IMR-90 (cell line): ENCODE results near the gene TIAM2. TPM values are rescaled to one million over a fixed set of nuclear protein-coding genes. Genes with fewer than 3 reads are reported as not detected.

Experiments
- ATAC-seq: fragments of 200-7000 bp; cut with Tn5 transposase; 2 replicates; pipeline ENCODE4 v1.9.1; 2020; ENCODE audit warnings: low read depth, mild to moderate bottlenecking, moderate library complexity
- BruUV-seq: library from RNA; stranded (reverse); fragments of 400-500 nt; replicated peaks from 2 replicates; lab custom pipeline; 2021; lab: Mats Ljungman, UMichigan
- CTCF ChIA-PET: fragments of 300-600 bp; formaldehyde crosslinking; extraction: SDS; loops from one replicate; lab custom pipeline; 2021; ENCODE audit warnings: antibody characterized with exemption; lab: Yijun Ruan, JAX
- POLR2A ChIA-PET: fragments of 300-600 bp; sonication (Branson Sonifier 250); formaldehyde crosslinking; loops from one replicate; lab custom pipeline; 2022; ENCODE audit warnings: antibody characterized with exemption; ENCODE audit not compliant: unreplicated experiment; lab: Charles Lee
- DNase-seq: peaks from one replicate; pipeline ENCODE4 v3.0.0; 2013
- H2AFZ ChIP-seq: replicated peaks from 2 replicates; pipeline ENCODE3; 2013; ENCODE audit warnings: low read length, mild to moderate bottlenecking; ENCODE audit not compliant: poor library complexity
- H2AK5ac ChIP-seq: 2 replicates; pipeline ENCODE4 v1.6.1; 2013; ENCODE audit warnings: low read depth, low read length, inconsistent platforms
- H2AK9ac ChIP-seq: replicated peaks from 2 replicates; pipeline ENCODE3; 2013; ENCODE audit warnings: mild to moderate bottlenecking, low read depth, low read length, moderate library complexity; ENCODE audit not compliant: poor library complexity
- H2BK120ac ChIP-seq: 2 replicates; pipeline ENCODE4 v1.6.1; 2013; ENCODE audit warnings: low read depth, low read length, inconsistent platforms
- H2BK15ac ChIP-seq: 3 replicates; pipeline ENCODE4 v1.6.1; 2013; ENCODE audit warnings: low read depth, low read length, inconsistent platforms
- H2BK20ac ChIP-seq: 2 replicates; pipeline ENCODE4 v1.6.1; 2013; ENCODE audit warnings: low read depth, mild to moderate bottlenecking, inconsistent platforms, low read length, moderate library complexity
- H2BK5ac ChIP-seq: 2 replicates; pipeline ENCODE4 v1.6.1; 2013; ENCODE audit warnings: mild to moderate bottlenecking, low read depth, low read length, inconsistent platforms; ENCODE audit not compliant: poor library complexity, severe bottlenecking
- H3K14ac ChIP-seq: replicated peaks from 2 replicates; pipeline ENCODE4 v1.6.1; 2013; ENCODE audit warnings: low read depth, low read length, inconsistent platforms
- H3K18ac ChIP-seq: 2 replicates; pipeline ENCODE4 v1.6.1; 2013; ENCODE audit warnings: low read depth, low read length, control low read depth
- H3K23ac ChIP-seq: 2 replicates; pipeline ENCODE4 v1.6.1; 2013; ENCODE audit warnings: low read depth, low read length, inconsistent platforms
- H3K27ac ChIP-seq: 2 replicates; pipeline ENCODE4 v1.5.1; 2013; ENCODE audit warnings: mild to moderate bottlenecking, control low read depth, low read length; ENCODE audit not compliant: insufficient read depth
- H3K27me3 ChIP-seq: 2 replicates; pipeline ENCODE4 v1.6.1; 2013; ENCODE audit warnings: low read length; ENCODE audit not compliant: control insufficient read depth, insufficient read depth
- H3K36me3 ChIP-seq: 2 replicates; pipeline ENCODE4 v1.6.1; 2013; ENCODE audit warnings: low read length, mixed read lengths; ENCODE audit not compliant: control insufficient read depth, insufficient read depth
- H3K4ac ChIP-seq: 2 replicates; pipeline ENCODE4 v1.6.1; 2013; ENCODE audit warnings: low read depth, low read length, inconsistent platforms
- H3K4me1 ChIP-seq: 2 replicates; pipeline ENCODE4 v1.6.1; 2013; ENCODE audit warnings: low read length, mixed read lengths; ENCODE audit not compliant: control insufficient read depth, insufficient read depth
- H3K4me2 ChIP-seq: 2 replicates; pipeline ENCODE4 v1.6.1; 2013; ENCODE audit warnings: low read depth, mild to moderate bottlenecking, control low read depth, low read length, moderate library complexity
- H3K4me3 ChIP-seq: 2 replicates; pipeline ENCODE4 v1.5.1; 2013; ENCODE audit warnings: low read depth, mild to moderate bottlenecking, control low read depth, low read length, moderate library complexity; ENCODE audit not compliant: insufficient read depth
- H3K56ac ChIP-seq: 2 replicates; pipeline ENCODE4 v1.6.1; 2013; ENCODE audit warnings: low read length, inconsistent platforms; ENCODE audit not compliant: insufficient read depth; ENCODE audit errors: extremely low read depth
- H3K79me1 ChIP-seq, 2 experiments: 2 replicates each; pipeline ENCODE4 v1.6.1; 2013; ENCODE audit warnings: low read length in 2 of 2, inconsistent platforms in 1 of 2, low read depth in 1 of 2
- H3K9ac ChIP-seq: 2 replicates; pipeline ENCODE4 v1.6.1; 2013; ENCODE audit warnings: low read depth, low read length, control low read depth
- H3K9me1 ChIP-seq: 2 replicates; pipeline ENCODE4 v1.6.1; 2013; ENCODE audit warnings: low read length, inconsistent platforms; ENCODE audit not compliant: insufficient read depth
- H3K9me3 ChIP-seq: 2 replicates; pipeline ENCODE4 v1.6.1; 2013; ENCODE audit warnings: low read length; ENCODE audit not compliant: control insufficient read depth, insufficient read depth
- H4K20me1 ChIP-seq: 2 replicates; pipeline ENCODE4 v1.6.1; 2013; ENCODE audit warnings: low read length, inconsistent platforms; ENCODE audit not compliant: insufficient read depth
- H4K5ac ChIP-seq: 2 replicates; pipeline ENCODE4 v1.6.1; 2013; ENCODE audit warnings: mild to moderate bottlenecking, low read depth, low read length, control low read depth
- H4K8ac ChIP-seq, 2 experiments: 2 replicates each; pipeline ENCODE4 v1.6.1; 2013; ENCODE audit warnings: low read depth in 2 of 2, low read length in 2 of 2, control low read depth in 1 of 2, inconsistent platforms in 1 of 2
- H4K91ac ChIP-seq: 2 replicates; pipeline ENCODE4 v1.6.1; 2013; ENCODE audit warnings: low read depth, low read length, inconsistent platforms; ENCODE audit not compliant: insufficient read depth
- BHLHE40 ChIP-seq: fragments of 150-350 bp; IDR thresholded peaks from 2 replicates; pipeline ENCODE4 v1.6.1; 2016; ENCODE audit warnings: mild to moderate bottlenecking, low read depth, low read length
- CEBPB ChIP-seq: IDR thresholded peaks from 2 replicates; pipeline ENCODE4 v1.6.1; 2012; ENCODE audit warnings: low read depth, low read length, improper control_type of control experiment
- CHD1 ChIP-seq: IDR thresholded peaks from 2 replicates; pipeline ENCODE4 v1.6.1; 2012; ENCODE audit warnings: low read depth, low read length, improper control_type of control experiment
- FOS ChIP-seq: fragments of 150-350 bp; IDR thresholded peaks from 2 replicates; pipeline ENCODE4 v1.6.1; 2016; ENCODE audit warnings: low read depth, low read length
- MAFK ChIP-seq: IDR thresholded peaks from 2 replicates; pipeline ENCODE4 v1.6.1; 2012; ENCODE audit warnings: low read depth, low read length, improper control_type of control experiment
- MAZ ChIP-seq: IDR thresholded peaks from 2 replicates; pipeline ENCODE4 v1.6.1; 2012; ENCODE audit warnings: low read depth, mild to moderate bottlenecking, low read length, improper control_type of control experiment, moderate library complexity, borderline replicate concordance
- MXI1 ChIP-seq: IDR thresholded peaks from 2 replicates; pipeline ENCODE4 v1.6.1; 2012; ENCODE audit warnings: low read depth, mild to moderate bottlenecking, low read length, moderate library complexity, borderline replicate concordance
- NFE2L2 ChIP-seq: fragments of 150-350 bp; IDR thresholded peaks from 2 replicates; pipeline ENCODE4 v1.6.1; 2016; ENCODE audit warnings: low read depth, mild to moderate bottlenecking, low read length
- POLR2A ChIP-seq: IDR thresholded peaks from 2 replicates; pipeline ENCODE4 v1.6.1; 2012; ENCODE audit warnings: mild to moderate bottlenecking, low read depth, low read length
- RAD21 ChIP-seq: IDR thresholded peaks from 2 replicates; pipeline ENCODE4 v1.6.1; 2012; ENCODE audit warnings: low read length, improper control_type of control experiment
- RCOR1 ChIP-seq: IDR thresholded peaks from 2 replicates; pipeline ENCODE4 v1.6.1; 2012; ENCODE audit warnings: mild to moderate bottlenecking, low read length, improper control_type of control experiment; ENCODE audit not compliant: insufficient replicate concordance
- RFX5 ChIP-seq: IDR thresholded peaks from 2 replicates; pipeline ENCODE4 v1.8.0; 2012; ENCODE audit warnings: low read depth, mild to moderate bottlenecking, low read length, moderate library complexity
- SMC3 ChIP-seq: fragments of 150-350 bp; IDR thresholded peaks from 2 replicates; pipeline ENCODE4 v1.6.1; 2016; ENCODE audit warnings: low read depth, mild to moderate bottlenecking, antibody characterized with exemption, low read length, moderate library complexity
- WGBS, 2 experiments: methylation state at CpG; one replicate each; pipeline versions ENCODE4 v1.1.5 to v1.1.7; 2013; ENCODE audit warnings: missing lambda C conversion rate in 2 of 2; ENCODE audit not compliant: insufficient read length in 1 of 2; ENCODE audit errors: extremely low coverage in 2 of 2; 5-methylcytosine and 5-hydroxymethylcytosine counted together
- dilution Hi-C: fragments of 300-500 bp; cut with HindIII; formaldehyde crosslinking; loops from one replicate; pipeline ENCODE4 v1.14.3; 2018; ENCODE audit warnings: low sequenced_read_pairs; ENCODE audit not compliant: unreplicated experiment
- in situ Hi-C: fragments of 300-500 bp; cut with MboI; formaldehyde crosslinking; loops from 3 replicates; pipeline ENCODE4 v1.14.3; 2019; ENCODE audit warnings: low sequenced_read_pairs, inconsistent platforms, mixed read lengths
- intact Hi-C: fragments of 100-400 bp; cut with micrococcal nuclease; formaldehyde crosslinking; loops from 2 replicates; pipeline ENCODE4 v1.10.0; 2022
- polyA plus RNA-seq, 3 experiments: library from polyadenylated mRNA; depleted of rRNA; stranded (reverse); fragments of >200 nt; gene quantifications; 2 replicates each; pipeline ENCODE4 v1.2.3, GENCODE V29; 2012; ENCODE audit warnings: low replicate concordance in 1 of 3
- total RNA-seq: library from RNA; depleted of rRNA; stranded (reverse); fragments of >200 nt; gene quantifications from 2 replicates; pipeline ENCODE4 v1.2.3, GENCODE V29; 2012
- TF ChIP-seq, protein P1 (sequence below): fragments of 150-350 bp; IDR thresholded peaks from 2 replicates; pipeline ENCODE4 v1.6.1; 2016; ENCODE audit warnings: low read depth, mild to moderate bottlenecking, low read length, moderate library complexity, borderline replicate concordance
- TF ChIP-seq, protein P2 (sequence below): fragments of 150-350 bp; IDR thresholded peaks from 2 replicates; pipeline ENCODE4 v1.6.1; 2017; ENCODE audit warnings: mild to moderate bottlenecking, antibody characterized with exemption, low read length, low read depth
- TF ChIP-seq, protein P3 (sequence below): conservative IDR thresholded peaks from 2 replicates; pipeline ENCODE4 v1.5.1; 2012; ENCODE audit warnings: mild to moderate bottlenecking, low read depth, low read length, improper control_type of control experiment

TIAM2 gene
- total and polyA plus RNA-seq, 2 of the 4 experiments (the other 2 are of a cell fraction), result 3.1 to 4.7 TPM

GRCh38 chr6:155001934-155002333 is 6.8 kb downstream of the TIAM2 start:
- peaks cover 4 to 32% of the 10 kb centered on the region in 2 experiments; a peak in 3 of 4 replicates for H3K79me1 ChIP-seq
- POLR2A ChIA-PET, result interaction anchor here (1.0 kb wide), 1 partner anchor 9 kb away, joined by 3 read pairs; no protein-coding TSS in a partner anchor
- 93% methylated on average over 3 of the region's 4 CpGs; no CpG with 5 or more reads in 1 of the 2 experiments for WGBS, 2 experiments

More at GRCh38 chr6:155001934-155002333, 6.8 kb downstream of the TIAM2 start:
- H3K27ac ChIP-seq, result no peak overlapping the region
- DNase-seq, result no peak
- peaks cover 7% of the 10 kb centered on the region; the same call in 1 of the 2 replicates for H3K9me1 ChIP-seq
- no peak overlapping the region for H3K4ac ChIP-seq
- dilution Hi-C loops (no loop called here), in situ Hi-C loops (loop anchor here (10.0 kb wide), 1 partner anchor 163 kb away; no protein-coding TSS in a partner anchor), intact Hi-C loops (no loop called here)
- H3K36me3 ChIP-seq, result no peaks in the 10 kb centered on the region
- no peak overlapping the region for H3K14ac ChIP-seq
- CTCF ChIA-PET, result interaction anchor here (0.7 kb wide), 1 partner anchor 38 kb away, joined by 5 read pairs; no protein-coding TSS in a partner anchor
- TF ChIP-seq MAFK, result no peak
- no peak for TF ChIP-seq POLR2A
- TF ChIP-seq, protein P1, sequence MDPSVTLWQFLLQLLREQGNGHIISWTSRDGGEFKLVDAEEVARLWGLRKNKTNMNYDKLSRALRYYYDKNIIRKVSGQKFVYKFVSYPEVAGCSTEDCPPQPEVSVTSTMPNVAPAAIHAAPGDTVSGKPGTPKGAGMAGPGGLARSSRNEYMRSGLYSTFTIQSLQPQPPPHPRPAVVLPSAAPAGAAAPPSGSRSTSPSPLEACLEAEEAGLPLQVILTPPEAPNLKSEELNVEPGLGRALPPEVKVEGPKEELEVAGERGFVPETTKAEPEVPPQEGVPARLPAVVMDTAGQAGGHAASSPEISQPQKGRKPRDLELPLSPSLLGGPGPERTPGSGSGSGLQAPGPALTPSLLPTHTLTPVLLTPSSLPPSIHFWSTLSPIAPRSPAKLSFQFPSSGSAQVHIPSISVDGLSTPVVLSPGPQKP, result no peak
- TF ChIP-seq MAZ, result no peak
- TF ChIP-seq RFX5, result no peak
- TF ChIP-seq SMC3, result no peak
- TF ChIP-seq NFE2L2, result no peak
- TF ChIP-seq, protein P2, sequence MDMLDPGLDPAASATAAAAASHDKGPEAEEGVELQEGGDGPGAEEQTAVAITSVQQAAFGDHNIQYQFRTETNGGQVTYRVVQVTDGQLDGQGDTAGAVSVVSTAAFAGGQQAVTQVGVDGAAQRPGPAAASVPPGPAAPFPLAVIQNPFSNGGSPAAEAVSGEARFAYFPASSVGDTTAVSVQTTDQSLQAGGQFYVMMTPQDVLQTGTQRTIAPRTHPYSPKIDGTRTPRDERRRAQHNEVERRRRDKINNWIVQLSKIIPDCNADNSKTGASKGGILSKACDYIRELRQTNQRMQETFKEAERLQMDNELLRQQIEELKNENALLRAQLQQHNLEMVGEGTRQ, result no peak
- no peak for TF ChIP-seq RAD21
- TF ChIP-seq, protein P3, sequence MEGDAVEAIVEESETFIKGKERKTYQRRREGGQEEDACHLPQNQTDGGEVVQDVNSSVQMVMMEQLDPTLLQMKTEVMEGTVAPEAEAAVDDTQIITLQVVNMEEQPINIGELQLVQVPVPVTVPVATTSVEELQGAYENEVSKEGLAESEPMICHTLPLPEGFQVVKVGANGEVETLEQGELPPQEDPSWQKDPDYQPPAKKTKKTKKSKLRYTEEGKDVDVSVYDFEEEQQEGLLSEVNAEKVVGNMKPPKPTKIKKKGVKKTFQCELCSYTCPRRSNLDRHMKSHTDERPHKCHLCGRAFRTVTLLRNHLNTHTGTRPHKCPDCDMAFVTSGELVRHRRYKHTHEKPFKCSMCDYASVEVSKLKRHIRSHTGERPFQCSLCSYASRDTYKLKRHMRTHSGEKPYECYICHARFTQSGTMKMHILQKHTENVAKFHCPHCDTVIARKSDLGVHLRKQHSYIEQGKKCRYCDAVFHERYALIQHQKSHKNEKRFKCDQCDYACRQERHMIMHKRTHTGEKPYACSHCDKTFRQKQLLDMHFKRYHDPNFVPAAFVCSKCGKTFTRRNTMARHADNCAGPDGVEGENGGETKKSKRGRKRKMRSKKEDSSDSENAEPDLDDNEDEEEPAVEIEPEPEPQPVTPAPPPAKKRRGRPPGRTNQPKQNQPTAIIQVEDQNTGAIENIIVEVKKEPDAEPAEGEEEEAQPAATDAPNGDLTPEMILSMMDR, result no peak
- TF ChIP-seq CHD1, result no peak
- TF ChIP-seq RCOR1, result no peak
- TF ChIP-seq FOS, result no peak
- TF ChIP-seq BHLHE40, result no peak
- no peak for TF ChIP-seq CEBPB
- TF ChIP-seq MXI1, result no peak
- H3K56ac ChIP-seq, result no peak overlapping the region
- H4K91ac ChIP-seq, result no peak overlapping the region
- no peak overlapping the region for H2AK5ac ChIP-seq
- BruUV-seq, result no TSS peak
- H4K5ac ChIP-seq, result no peak overlapping the region
- no peak overlapping the region for H3K4me2 ChIP-seq
- H4K8ac ChIP-seq, result no peak overlapping the region
- no peak overlapping the region for H2AK9ac ChIP-seq
- no peaks in the 10 kb centered on the region for H3K27me3 ChIP-seq
- H3K9ac ChIP-seq, result no peak overlapping the region
- no peak overlapping the region for H3K23ac ChIP-seq
- no peak overlapping the region for H2BK15ac ChIP-seq
- no peak overlapping the region for H3K4me3 ChIP-seq
- H4K20me1 ChIP-seq, result no peaks in the 10 kb centered on the region
- H2AFZ ChIP-seq, result no peak overlapping the region
- H3K9me3 ChIP-seq, result no peaks in the 10 kb centered on the region
- no peak overlapping the region for H2BK20ac ChIP-seq
- no peak overlapping the region for H2BK5ac ChIP-seq
- H2BK120ac ChIP-seq, result no peak overlapping the region
- ATAC-seq, result no peak
- H3K4me1 ChIP-seq, result no peaks in the 10 kb centered on the region; the same call in 1 of the 2 replicates
- no peak overlapping the region for H3K18ac ChIP-seq
